ENCODE measurements around the gene NOTCH2.
A peak's percentile ranks its signal among the peaks of the same experiment; 100 is the strongest.

NOTCH2 gene

GRCh38 chr1:119870917-119871596, 198.4 kb downstream of the NOTCH2 start:
- peak; percentile 41 for DNase-seq

DNA sequence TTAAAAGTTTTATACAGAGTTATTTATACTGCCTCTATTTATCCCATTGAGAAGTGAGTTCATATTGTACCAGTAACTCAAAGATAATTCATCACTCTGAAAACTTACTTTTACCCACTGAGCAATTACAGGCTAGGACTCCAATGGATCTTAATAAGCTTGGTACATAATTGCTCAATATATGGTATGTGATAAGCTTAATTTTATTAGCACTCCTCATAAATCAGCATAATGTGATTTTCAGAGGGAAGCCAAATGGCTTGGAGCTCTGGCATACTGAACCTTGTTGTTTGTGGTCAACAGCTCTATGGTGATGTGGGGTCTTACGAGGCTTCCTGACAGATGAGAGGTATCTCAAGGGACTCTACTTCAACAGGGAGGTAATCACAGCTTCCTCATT, 199.5 kb downstream of the NOTCH2 start:
- no peak for DNase-seq

DNA sequence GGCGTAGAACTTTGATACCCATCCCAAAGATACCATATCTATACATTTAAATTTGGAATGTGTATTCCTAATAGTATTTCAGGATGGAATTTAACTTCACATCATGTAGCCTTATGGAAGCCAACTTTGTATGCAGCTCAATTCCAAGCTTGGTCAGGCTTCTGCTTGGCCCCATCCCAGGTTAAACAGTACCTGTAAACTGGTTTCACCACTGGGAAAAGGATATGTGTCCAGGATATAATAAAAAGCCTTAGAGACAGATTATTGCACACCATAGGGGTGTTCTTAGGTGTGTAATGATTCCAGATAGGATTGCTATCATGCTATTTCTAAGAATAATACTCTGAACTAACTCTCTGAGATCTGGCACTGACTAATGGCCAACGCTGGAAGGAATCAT, 201.3 kb downstream of the NOTCH2 start:
- no peak for DNase-seq

GRCh38 chr1:119866451-119866850, 203.0 kb downstream of the NOTCH2 start:
- no peak for DNase-seq

DNA sequence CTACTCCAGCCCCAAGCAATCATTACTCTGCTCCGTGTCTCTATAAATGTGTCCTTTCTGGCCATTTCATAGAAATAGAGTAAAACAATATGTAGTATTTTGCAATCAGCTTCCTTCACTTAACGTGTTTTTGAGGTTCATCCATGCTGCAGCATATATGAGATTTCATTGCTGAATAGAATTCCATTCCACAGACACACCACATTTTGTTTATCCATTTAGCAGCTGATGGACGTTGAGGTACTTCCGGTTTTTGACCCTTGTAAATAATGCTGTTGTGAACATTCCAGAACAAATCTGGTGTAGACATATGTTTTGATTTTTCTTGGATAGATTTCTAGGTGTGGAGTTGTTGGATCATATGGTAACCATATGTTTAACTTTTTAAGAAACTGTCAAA, 203.8 kb downstream of the NOTCH2 start:
- DNase-seq, result no peak

DNA sequence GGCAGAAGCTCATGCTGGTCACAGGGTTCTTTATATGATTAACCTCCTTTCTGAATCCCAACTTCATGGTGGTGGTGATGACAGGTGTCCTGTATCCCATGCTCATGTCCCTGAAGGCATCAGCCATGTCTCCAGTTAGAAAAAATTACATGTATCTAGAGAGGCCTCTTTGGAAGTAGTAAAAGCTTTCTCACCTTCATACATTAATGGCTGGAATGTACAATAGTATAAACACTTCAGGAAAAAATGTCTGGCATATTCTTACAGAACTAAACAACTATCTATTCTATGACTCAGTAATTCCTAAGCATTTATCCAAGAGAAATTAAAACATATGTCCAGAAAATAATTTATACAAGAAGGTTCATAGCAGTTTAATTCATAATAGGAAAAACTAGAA, 207.2 kb downstream of the NOTCH2 start:
- DNase-seq, result no peak

Measured in NCI-H2029 (cell line).